OCI-LY1 (cell line): Measurements from ENCODE around the gene UBE2D3.

Experiments used
- EZH2 ChIP-seq: fragments of 200-600 bp; sonication (generic), shearing (Covaris generic); IDR thresholded peaks from 2 replicates; pipeline ENCODE4 v1.8.0; 2017; ENCODE audit warnings: borderline replicate concordance, mixed run types, mild to moderate bottlenecking, antibody characterized with exemption, low read length, moderate library complexity, mixed read lengths
- TF ChIP-seq, protein P1 (sequence below): fragments of 200-600 bp; sonication (generic), shearing (Covaris generic); IDR thresholded peaks from 2 replicates; pipeline ENCODE4 v1.5.1; 2017; ENCODE audit warnings: mild to moderate bottlenecking, antibody characterized with exemption, low read length, moderate library complexity, mixed read lengths

DNA sequence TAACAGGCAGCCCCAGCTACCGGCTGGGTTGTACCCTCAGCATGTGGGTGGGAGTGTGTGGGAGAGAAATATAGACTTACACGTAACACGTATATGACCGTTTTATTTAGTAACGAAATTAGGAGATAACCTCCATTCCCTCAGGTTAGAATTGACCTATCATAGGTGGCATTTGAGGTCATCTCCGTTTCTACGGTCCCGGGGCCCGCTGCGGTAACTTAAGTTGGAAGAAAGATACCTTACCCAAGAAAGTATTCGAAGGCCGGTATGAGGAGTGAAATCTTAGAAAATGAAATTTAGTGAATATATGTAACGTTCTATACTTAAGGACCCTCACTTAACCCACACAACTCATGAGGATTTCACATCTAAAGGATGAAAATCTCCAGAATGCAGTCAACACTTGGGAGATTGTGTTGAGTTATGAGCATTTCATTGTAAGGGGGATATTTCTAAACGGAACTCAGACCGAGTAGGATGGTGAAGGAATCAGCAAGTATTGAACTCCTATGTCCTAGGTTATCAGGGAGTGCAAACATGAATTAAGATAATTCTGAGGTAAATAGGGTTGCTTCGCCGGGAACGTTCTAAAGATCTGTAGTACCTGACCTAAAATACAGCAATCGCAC, 42.3 kb upstream of the UBE2D3 start:
- TF ChIP-seq, protein P1, sequence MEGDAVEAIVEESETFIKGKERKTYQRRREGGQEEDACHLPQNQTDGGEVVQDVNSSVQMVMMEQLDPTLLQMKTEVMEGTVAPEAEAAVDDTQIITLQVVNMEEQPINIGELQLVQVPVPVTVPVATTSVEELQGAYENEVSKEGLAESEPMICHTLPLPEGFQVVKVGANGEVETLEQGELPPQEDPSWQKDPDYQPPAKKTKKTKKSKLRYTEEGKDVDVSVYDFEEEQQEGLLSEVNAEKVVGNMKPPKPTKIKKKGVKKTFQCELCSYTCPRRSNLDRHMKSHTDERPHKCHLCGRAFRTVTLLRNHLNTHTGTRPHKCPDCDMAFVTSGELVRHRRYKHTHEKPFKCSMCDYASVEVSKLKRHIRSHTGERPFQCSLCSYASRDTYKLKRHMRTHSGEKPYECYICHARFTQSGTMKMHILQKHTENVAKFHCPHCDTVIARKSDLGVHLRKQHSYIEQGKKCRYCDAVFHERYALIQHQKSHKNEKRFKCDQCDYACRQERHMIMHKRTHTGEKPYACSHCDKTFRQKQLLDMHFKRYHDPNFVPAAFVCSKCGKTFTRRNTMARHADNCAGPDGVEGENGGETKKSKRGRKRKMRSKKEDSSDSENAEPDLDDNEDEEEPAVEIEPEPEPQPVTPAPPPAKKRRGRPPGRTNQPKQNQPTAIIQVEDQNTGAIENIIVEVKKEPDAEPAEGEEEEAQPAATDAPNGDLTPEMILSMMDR = no peak
- TF ChIP-seq EZH2 = no peak
